CD14-positive monocyte (primary cell): Measurements from ENCODE around the gene SHBG. TPM values are rescaled to one million over a fixed set of nuclear protein-coding genes. Genes with fewer than 3 reads are reported as not detected.
"Not testable (repeated sequence)": the region's sequence is repeated elsewhere in the genome, so short reads cannot be mapped to it uniquely, and the experiment has no call there.

Source experiments
- DNase-seq, 3 donors: peaks; one replicate each; pipeline ENCODE4 v3.0.0-alpha.2; 2011 to 2022
- H2AFZ ChIP-seq: 2 replicates; pipeline ENCODE4 v1.6.0; 2012; ENCODE audit warnings: mild to moderate bottlenecking, low read depth, low read length, inconsistent platforms; ENCODE audit not compliant: insufficient read depth, poor library complexity, severe bottlenecking
- H3K27ac ChIP-seq, 2 donors: 1 replicate in 1 of 2; 2 replicates in 1 of 2; pipeline ENCODE4 v1.5.1; 2012 to 2013; ENCODE audit warnings: low read length in 2 of 2, control low read depth in 1 of 2, inconsistent platforms in 1 of 2, low read depth in 1 of 2, mild to moderate bottlenecking in 1 of 2
- H3K27me3 ChIP-seq, 2 donors: one replicate each; pipeline versions ENCODE4 v1.6.0 to v1.6.1; 2011 to 2013; ENCODE audit warnings: low read length in 2 of 2; ENCODE audit not compliant: control insufficient read depth in 2 of 2, insufficient read depth in 2 of 2
- H3K36me3 ChIP-seq, 2 donors: replicated peaks in 1 of 2; 1 replicate in 1 of 2; 2 replicates in 1 of 2; pipeline versions ENCODE4 v1.5.1 to v1.6.1; 2012 to 2013; ENCODE audit warnings: low read length in 2 of 2, control low read depth in 1 of 2, inconsistent platforms in 1 of 2, mild to moderate bottlenecking in 1 of 2; ENCODE audit not compliant: insufficient read depth in 2 of 2, control insufficient read depth in 1 of 2
- H3K4me1 ChIP-seq, 2 donors: 1 replicate in 1 of 2; 2 replicates in 1 of 2; pipeline versions ENCODE4 v1.5.1 to v1.6.1; 2012 to 2013; ENCODE audit warnings: low read length in 2 of 2, control low read depth in 1 of 2, inconsistent platforms in 1 of 2, mild to moderate bottlenecking in 1 of 2, moderate library complexity in 1 of 2; ENCODE audit not compliant: insufficient read depth in 2 of 2, control insufficient read depth in 1 of 2
- H3K4me2 ChIP-seq: replicated peaks from 2 replicates; pipeline ENCODE3; 2012; ENCODE audit warnings: low read length, moderate library complexity, mild to moderate bottlenecking; ENCODE audit not compliant: poor library complexity, severe bottlenecking; ENCODE audit errors: extremely low read depth
- H3K4me3 ChIP-seq, 3 experiments: fragments of 200-600 bp in 1 of 3; sonication (generic) in 1 of 3; replicated peaks in 1 of 3; 1 replicate in 2 of 3; 2 replicates in 1 of 3; pipeline ENCODE4 v1.5.1; 2011 to 2013; ENCODE audit warnings: low read length in 3 of 3, mild to moderate bottlenecking in 3 of 3, control low read depth in 2 of 3, low read depth in 2 of 3, inconsistent platforms in 1 of 3, moderate library complexity in 1 of 3
- H3K79me2 ChIP-seq: 2 replicates; pipeline ENCODE4 v1.6.0; 2012; ENCODE audit warnings: mild to moderate bottlenecking, control low read depth, inconsistent platforms, low read length, moderate library complexity; ENCODE audit not compliant: insufficient read depth
- H3K9ac ChIP-seq: 2 replicates; pipeline ENCODE4 v1.6.0; 2017; ENCODE audit warnings: low read length, mild to moderate bottlenecking; ENCODE audit not compliant: insufficient read depth, poor library complexity, severe bottlenecking
- H3K9me3 ChIP-seq, 2 donors: replicated peaks in 1 of 2; 1 replicate in 1 of 2; 2 replicates in 1 of 2; pipeline versions ENCODE4 v1.5.1 to v1.6.1; 2012 to 2013; ENCODE audit warnings: low read length in 2 of 2, control low read depth in 1 of 2; ENCODE audit not compliant: control insufficient read depth in 1 of 2, insufficient read depth in 1 of 2
- H4K20me1 ChIP-seq: 2 replicates; pipeline ENCODE4 v1.6.0; 2012; ENCODE audit warnings: mild to moderate bottlenecking, low read length, control low read depth, moderate library complexity; ENCODE audit not compliant: insufficient read depth
- H3K27ac Mint-ChIP-seq, 7 donors: one replicate each; pipeline ENCODE4 v1.8.0; 2020; ENCODE audit warnings: mild to moderate bottlenecking in 7 of 7, mixed read lengths in 7 of 7, moderate library complexity in 6 of 7, inconsistent platforms in 2 of 7
- H3K27me3 Mint-ChIP-seq, 3 donors: one replicate each; pipeline ENCODE4 v1.8.0; 2021 to 2022; ENCODE audit warnings: low read depth in 3 of 3, mild to moderate bottlenecking in 3 of 3, mixed read lengths in 3 of 3, moderate library complexity in 3 of 3, inconsistent platforms in 1 of 3
- H3K36me3 Mint-ChIP-seq, 2 donors: one replicate each; pipeline ENCODE4 v1.8.0; 2020; ENCODE audit warnings: mixed read lengths in 2 of 2, inconsistent platforms in 1 of 2, mild to moderate bottlenecking in 1 of 2
- H3K4me1 Mint-ChIP-seq: one replicate; pipeline ENCODE4 v1.8.0; 2020; ENCODE audit warnings: mild to moderate bottlenecking, mixed read lengths
- H3K4me3 Mint-ChIP-seq, 2 donors: one replicate each; pipeline ENCODE4 v1.8.0; 2020; ENCODE audit warnings: mild to moderate bottlenecking in 2 of 2, mixed read lengths in 2 of 2, moderate library complexity in 1 of 2
- H3K9me3 Mint-ChIP-seq, 7 donors: one replicate each; pipeline ENCODE4 v1.8.0; 2020 to 2022; ENCODE audit warnings: mixed read lengths in 7 of 7, mild to moderate bottlenecking in 6 of 7, moderate library complexity in 6 of 7, inconsistent platforms in 2 of 7
- WGBS: methylation state at CpG from one replicate; pipeline ENCODE4 v1.1.5; 2013; ENCODE audit warnings: missing lambda C conversion rate; ENCODE audit not compliant: insufficient coverage; 5-methylcytosine and 5-hydroxymethylcytosine counted together
- intact Hi-C, 2 donors: fragments of 100-400 bp; cut with micrococcal nuclease; formaldehyde crosslinking; loops; one replicate each; pipeline versions ENCODE4 v1.15.0 to v1.15.1; 2023
- polyA plus RNA-seq, 3 donors: library from polyadenylated mRNA; depleted of rRNA in 1 of 3; unstranded in 2 of 3; stranded (reverse) in 1 of 3; fragments of 300-500 nt in 2 of 3; fragments of >200 nt in 1 of 3; fragmentation: Illumina TruSeq in 2 of 3; gene quantifications; 1 replicate in 2 of 3; 2 replicates in 1 of 3; pipeline ENCODE4 v1.2.3, GENCODE V29; 2012 to 2021
- TF ChIP-seq, protein P1 (sequence below): fragments of 200-600 bp; IDR thresholded peaks from one replicate; pipeline ENCODE4 v1.8.0; 2022; ENCODE audit warnings: antibody characterized with exemption, mild to moderate bottlenecking

SHBG gene
- polyA plus RNA-seq, 3 donors = 0.43 TPM; not detected in 1

DNA sequence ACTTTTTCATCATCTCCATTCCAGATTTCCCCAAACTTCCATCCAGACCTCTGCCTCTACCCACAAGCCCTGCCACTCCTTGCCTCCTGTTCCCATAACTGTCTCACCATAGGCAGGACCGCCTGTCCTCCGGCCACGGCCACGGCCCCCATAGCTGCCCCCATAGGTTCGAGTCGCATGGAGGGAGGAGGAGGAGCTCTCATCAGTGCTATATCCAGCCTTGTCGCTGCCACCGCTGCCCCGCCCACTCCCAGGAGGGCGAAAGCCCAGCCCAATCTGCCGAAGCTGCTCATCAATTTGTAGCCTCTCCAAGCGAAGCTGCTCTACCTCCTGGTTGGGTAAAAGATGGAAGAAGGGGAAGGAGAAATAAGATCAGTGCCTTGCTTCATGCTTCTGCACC, 36.6 kb upstream of the SHBG start:
- peaks cover 4% of the 10 kb centered on the region for H3K4me1 Mint-ChIP-seq
- Histone ChIP-seq H3K9ac (no peak overlapping the region), H3K27me3 (no peaks in the 10 kb centered on the region), H2AFZ (no peak overlapping the region), H3K4me1 (peaks cover 13 to 15% of the 10 kb centered on the region in 2 donors), H3K4me3 (no peak overlapping the region), H4K20me1 (peaks cover 14% of the 10 kb centered on the region), H3K4me2 (no peak overlapping the region), H3K36me3 (peaks cover 77 to 82% of the 10 kb centered on the region in 2 donors), H3K79me2 (peaks cover 9% of the 10 kb centered on the region), H3K27ac (no peak overlapping the region), H3K9me3 (no peaks in the 10 kb centered on the region)
- no peak for DNase-seq
- H3K4me3 Mint-ChIP-seq = no peak overlapping the region
- H3K9me3 Mint-ChIP-seq = no peaks in the 10 kb centered on the region
- 96% methylated on average over 4 of the region's 12 CpGs for WGBS
- peak overlapping the region in 3 of 7 donors; percentile 35 to 83 (median 69) for H3K27ac Mint-ChIP-seq
- H3K27me3 Mint-ChIP-seq = no peaks in the 10 kb centered on the region
- TF ChIP-seq, protein P1, sequence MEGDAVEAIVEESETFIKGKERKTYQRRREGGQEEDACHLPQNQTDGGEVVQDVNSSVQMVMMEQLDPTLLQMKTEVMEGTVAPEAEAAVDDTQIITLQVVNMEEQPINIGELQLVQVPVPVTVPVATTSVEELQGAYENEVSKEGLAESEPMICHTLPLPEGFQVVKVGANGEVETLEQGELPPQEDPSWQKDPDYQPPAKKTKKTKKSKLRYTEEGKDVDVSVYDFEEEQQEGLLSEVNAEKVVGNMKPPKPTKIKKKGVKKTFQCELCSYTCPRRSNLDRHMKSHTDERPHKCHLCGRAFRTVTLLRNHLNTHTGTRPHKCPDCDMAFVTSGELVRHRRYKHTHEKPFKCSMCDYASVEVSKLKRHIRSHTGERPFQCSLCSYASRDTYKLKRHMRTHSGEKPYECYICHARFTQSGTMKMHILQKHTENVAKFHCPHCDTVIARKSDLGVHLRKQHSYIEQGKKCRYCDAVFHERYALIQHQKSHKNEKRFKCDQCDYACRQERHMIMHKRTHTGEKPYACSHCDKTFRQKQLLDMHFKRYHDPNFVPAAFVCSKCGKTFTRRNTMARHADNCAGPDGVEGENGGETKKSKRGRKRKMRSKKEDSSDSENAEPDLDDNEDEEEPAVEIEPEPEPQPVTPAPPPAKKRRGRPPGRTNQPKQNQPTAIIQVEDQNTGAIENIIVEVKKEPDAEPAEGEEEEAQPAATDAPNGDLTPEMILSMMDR = no peak
- intact Hi-C loops = no loop called here
- H3K36me3 Mint-ChIP-seq = peaks cover 67 to 82% of the 10 kb centered on the region in 2 donors

DNA sequence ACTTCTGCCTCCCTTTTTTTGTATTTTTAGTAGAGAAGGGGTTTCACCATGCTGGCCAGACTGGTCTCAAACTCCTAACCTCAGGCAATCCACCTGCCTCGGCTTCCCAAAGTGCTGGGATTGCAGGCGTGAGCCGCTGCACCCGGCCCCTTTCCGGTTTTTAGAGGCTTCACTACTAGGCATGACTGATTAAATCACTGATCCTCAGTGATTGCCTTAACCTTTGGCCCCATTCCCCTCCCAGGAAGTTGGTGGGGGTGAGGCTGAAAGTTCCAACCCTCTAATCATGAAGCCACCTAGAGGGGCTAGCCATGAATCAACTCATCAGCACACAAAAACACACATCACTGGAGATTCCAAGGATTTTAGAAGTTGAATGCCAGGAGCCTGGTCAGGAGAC, 32.4 kb upstream of the SHBG start:
- H3K27ac ChIP-seq, H4K20me1 ChIP-seq, H3K4me2 ChIP-seq, H3K9ac ChIP-seq, H3K4me1 Mint-ChIP-seq, H3K79me2 ChIP-seq, H2AFZ ChIP-seq, H3K4me3 ChIP-seq, H3K27me3 Mint-ChIP-seq, H3K9me3 ChIP-seq, H3K27me3 ChIP-seq, intact Hi-C loops, H3K4me3 Mint-ChIP-seq, DNase-seq, H3K4me1 ChIP-seq, H3K9me3 Mint-ChIP-seq: not testable (repeated sequence)
- Mint-ChIP-seq H3K36me3 (peaks cover 80 to 97% of the 10 kb centered on the region in 2 donors), H3K27ac (peak overlapping the region in 1 of 7 donors; percentile 37)
- no CpG with 5 or more reads among the region's 5 CpGs for WGBS
- peaks cover 85 to 97% of the 10 kb centered on the region in 2 donors for H3K36me3 ChIP-seq
